GM12872 (cell line): Measurements from ENCODE around the gene MAP2K5.

Experiments used
- TF ChIP-seq, protein P1 (sequence below): IDR thresholded peaks from 3 replicates; pipeline ENCODE4 v1.5.1; 2011; ENCODE audit warnings: low read depth, mild to moderate bottlenecking, low read length, moderate library complexity; ENCODE audit not compliant: insufficient read depth

Gene MAP2K5

DNA sequence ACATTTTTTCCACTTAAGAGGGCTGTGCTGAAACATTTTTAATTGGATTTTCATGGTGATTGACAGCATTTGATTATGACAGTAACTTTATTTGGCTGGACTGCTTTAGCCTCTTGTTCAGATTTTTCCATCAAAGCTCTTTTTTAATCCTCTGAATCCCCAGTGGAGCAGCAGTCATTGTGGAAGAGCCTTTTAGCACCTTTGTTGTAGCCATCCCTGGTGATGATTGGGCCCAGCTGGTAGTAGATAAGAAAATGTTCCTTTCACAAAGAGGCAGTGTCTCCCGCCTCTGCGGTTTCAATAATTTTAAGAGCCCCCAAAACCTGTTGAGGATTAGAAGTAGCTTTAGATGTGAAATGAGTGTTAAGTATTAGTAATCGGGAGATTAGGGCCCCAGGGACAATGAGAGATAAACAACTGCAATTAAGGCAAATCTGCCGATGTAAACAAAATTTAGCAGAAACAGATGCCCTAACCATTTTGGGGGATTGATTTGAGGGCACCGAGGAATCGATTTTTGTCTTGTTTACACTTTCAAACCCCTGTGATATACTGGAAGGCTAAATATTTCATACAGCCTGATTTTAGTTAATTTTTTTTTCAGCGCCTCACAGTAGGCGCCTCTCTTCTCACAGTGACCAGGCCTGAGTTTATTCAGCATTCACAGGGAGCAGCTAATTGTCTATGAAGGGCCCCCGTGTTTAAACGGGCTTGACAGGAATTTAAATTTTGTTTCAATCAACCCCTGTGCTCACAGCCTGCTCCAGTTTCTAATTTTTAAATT lies 239.6 kb downstream of the MAP2K5 start:
- TF ChIP-seq, protein P1, sequence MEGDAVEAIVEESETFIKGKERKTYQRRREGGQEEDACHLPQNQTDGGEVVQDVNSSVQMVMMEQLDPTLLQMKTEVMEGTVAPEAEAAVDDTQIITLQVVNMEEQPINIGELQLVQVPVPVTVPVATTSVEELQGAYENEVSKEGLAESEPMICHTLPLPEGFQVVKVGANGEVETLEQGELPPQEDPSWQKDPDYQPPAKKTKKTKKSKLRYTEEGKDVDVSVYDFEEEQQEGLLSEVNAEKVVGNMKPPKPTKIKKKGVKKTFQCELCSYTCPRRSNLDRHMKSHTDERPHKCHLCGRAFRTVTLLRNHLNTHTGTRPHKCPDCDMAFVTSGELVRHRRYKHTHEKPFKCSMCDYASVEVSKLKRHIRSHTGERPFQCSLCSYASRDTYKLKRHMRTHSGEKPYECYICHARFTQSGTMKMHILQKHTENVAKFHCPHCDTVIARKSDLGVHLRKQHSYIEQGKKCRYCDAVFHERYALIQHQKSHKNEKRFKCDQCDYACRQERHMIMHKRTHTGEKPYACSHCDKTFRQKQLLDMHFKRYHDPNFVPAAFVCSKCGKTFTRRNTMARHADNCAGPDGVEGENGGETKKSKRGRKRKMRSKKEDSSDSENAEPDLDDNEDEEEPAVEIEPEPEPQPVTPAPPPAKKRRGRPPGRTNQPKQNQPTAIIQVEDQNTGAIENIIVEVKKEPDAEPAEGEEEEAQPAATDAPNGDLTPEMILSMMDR: no peak

GRCh38 chr15:67782691-67782991 lies 240.1 kb downstream of the MAP2K5 start:
- TF ChIP-seq, protein P1: no peak

DNA sequence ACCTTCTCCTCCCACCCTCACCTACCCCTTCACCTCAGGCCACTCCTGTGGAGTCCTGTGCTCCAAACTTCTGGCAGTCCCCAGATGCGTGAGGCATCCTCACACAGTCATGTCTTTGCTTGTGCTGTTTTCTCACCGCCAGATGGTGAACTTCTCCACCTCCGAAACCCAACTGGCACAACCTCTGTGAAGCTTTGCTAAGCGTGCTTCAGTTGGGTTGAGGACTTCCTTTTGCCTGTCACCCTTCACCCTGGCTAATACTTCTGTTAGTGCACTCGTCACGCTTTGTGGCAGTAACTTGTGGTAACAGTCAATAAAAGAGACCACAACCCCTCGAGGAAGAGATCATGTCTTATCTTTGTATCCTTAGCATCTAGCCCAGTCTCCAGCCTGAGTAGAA lies 240.8 kb downstream of the MAP2K5 start:
- TF ChIP-seq, protein P1: peak; percentile 64

- TF ChIP-seq, protein P1: 0 out of 3 replicates have a peak, but pooled peaks have one; percentile 17
Measured at GRCh38 chr15:67784090-67784781, 241.7 kb downstream of the MAP2K5 start.

GRCh38 chr15:67784856-67785430 lies 242.4 kb downstream of the MAP2K5 start:
- TF ChIP-seq, protein P1: no peak

DNA sequence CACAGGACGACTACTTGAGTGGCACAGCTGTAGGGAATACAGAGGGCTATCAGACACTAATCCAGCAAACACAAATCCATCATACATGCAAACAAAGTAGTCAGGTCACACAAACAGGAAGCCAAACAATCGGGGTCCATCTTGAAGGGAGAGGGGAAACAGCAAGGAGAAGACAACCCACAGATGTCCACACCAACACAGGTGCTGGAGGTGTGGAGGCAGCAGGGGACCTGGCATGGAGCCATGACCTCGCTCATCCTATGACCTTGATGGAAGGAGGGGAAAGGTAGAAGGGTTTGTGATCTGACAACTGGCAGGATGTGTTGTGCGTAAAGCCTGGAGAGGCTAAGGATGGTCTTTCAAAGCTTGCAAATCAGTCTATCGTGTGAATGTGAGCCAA lies 242.9 kb downstream of the MAP2K5 start:
- TF ChIP-seq, protein P1: no peak

DNA sequence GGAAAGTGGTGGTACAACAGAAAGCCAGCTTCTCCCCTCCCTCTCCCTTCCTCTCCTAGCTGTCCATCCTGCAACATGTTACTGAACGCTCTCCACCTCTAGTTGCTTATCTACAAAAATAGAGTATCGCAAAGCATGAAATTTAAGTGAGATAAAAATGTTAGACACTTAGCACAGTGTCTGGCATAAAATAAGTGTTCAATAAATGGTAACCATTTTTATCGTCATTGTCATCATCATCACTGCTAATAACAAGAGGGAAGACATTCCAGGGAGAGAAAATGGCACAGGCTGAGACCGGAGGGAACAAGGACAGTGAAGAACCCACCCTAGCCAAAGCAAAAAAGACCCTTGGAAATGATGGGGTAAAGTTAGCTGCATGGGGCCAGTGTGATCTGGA lies 244.1 kb downstream of the MAP2K5 start:
- TF ChIP-seq, protein P1: no peak
